ENCODE results near the gene STAB2. TPM values are rescaled to one million over a fixed set of nuclear protein-coding genes. Genes with fewer than 3 reads are reported as not detected.

Gene STAB2
- total and polyA plus RNA-seq, 2 of the 8 experiments (the other 6 are each of a cell fraction or from before 2014, with no cell fraction given) = not detected

GRCh38 chr12:103686026-103686425 lies 99.0 kb downstream of the STAB2 start:
- Histone ChIP-seq H3K4me2 (ENCODE audit: insufficient read depth in 1 of 2, low read depth in 2 of 2, low read length in 2 of 2) (no peak overlapping the region), H3K4ac (replicated peaks; ENCODE audit: insufficient read length, low read depth, low read length) (no peak overlapping the region), H3K79me2 (ENCODE audit: control insufficient read depth in 1 of 2, insufficient read depth in 2 of 2, low read length in 2 of 2) (no peaks in the 10 kb centered on the region), H4K8ac (ENCODE audit: extremely low read depth, insufficient read depth, low read length) (no peak overlapping the region), H3K4me3 (ENCODE audit: extremely low read depth in 1 of 4, insufficient read depth in 2 of 4, low read depth in 3 of 4, low read length in 4 of 4) (no peak overlapping the region), H3K14ac (ENCODE audit: insufficient read length) (no peak overlapping the region), H3K4me1 (replicated peaks in 1 of 4; ENCODE audit: control insufficient read depth in 3 of 4, insufficient read depth in 4 of 4, low read length in 3 of 4) (no peaks in the 10 kb centered on the region), H3K79me1 (ENCODE audit: low read depth, low read length) (no peaks in the 10 kb centered on the region), H2BK12ac (ENCODE audit: low read depth, low read length) (no peak overlapping the region), H2BK5ac (ENCODE audit: low read depth, low read length) (no peak overlapping the region), H2BK20ac (ENCODE audit: low read length) (no peak overlapping the region), H3K18ac (ENCODE audit: extremely low read depth, low read length) (no peak overlapping the region), H3K56ac (replicated peaks; ENCODE audit: insufficient read length, low read depth, low read length) (no peak overlapping the region), H3K27me3 (replicated peaks in 1 of 4; ENCODE audit: control insufficient read depth in 3 of 4, extremely low read depth in 1 of 4, insufficient read depth in 3 of 4, low read length in 3 of 4) (no peaks in the 10 kb centered on the region), H2AFZ (ENCODE audit: low read length) (no peak overlapping the region), H3K23me2 (ENCODE audit: low read depth, low read length) (no peaks in the 10 kb centered on the region), H2BK15ac (ENCODE audit: low read length) (no peak overlapping the region), H4K20me1 (replicated peaks in 1 of 2; ENCODE audit: control insufficient read depth in 1 of 2, insufficient read depth in 2 of 2, low read length in 2 of 2) (no peaks in the 10 kb centered on the region), H3K36me3 (ENCODE audit: control insufficient read depth in 2 of 4, insufficient read depth in 4 of 4, low read length in 3 of 4) (no peaks in the 10 kb centered on the region), H3K27ac (ENCODE audit: low read depth, low read length) (no peak overlapping the region), H3K9ac (replicated peaks in 1 of 4; ENCODE audit: extremely low read depth in 1 of 4, low read depth in 3 of 4, low read length in 3 of 4) (no peak overlapping the region), H4K5ac (ENCODE audit: insufficient read length, low read depth, low read length) (no peak overlapping the region), H3K23ac (ENCODE audit: insufficient read length) (no peak overlapping the region), H2AK5ac (ENCODE audit: low read depth, low read length) (no peak overlapping the region), H3K9me3 (ENCODE audit: insufficient read depth in 2 of 2, low read depth in 1 of 2, low read length in 1 of 2) (no peaks in the 10 kb centered on the region), H2BK120ac (replicated peaks; ENCODE audit: low read depth, low read length) (no peak overlapping the region), H4K91ac (replicated peaks; ENCODE audit: insufficient read length, low read length) (no peak overlapping the region)
- no peak for DNase-seq (ENCODE audit: low read depth in 1 of 2, low spot score in 2 of 2)
- ChIA-PET POLR2A (ENCODE audit: partially characterized antibody) (interaction anchor here (0.9 kb wide), 1 partner anchor 9 kb away, joined by 3 read pairs; no protein-coding TSS in a partner anchor), CTCF (ENCODE audit: partially characterized antibody) (interaction anchor here (0.9 to 1.9 kb wide), 2 partner anchors 20 to 22 kb away, joined by 3 to 5 read pairs; no protein-coding TSS in a partner anchor)
- 81% methylated on average over 6 of the region's 6 CpGs; no CpG with 5 or more reads in 1 of the 2 experiments for WGBS, 2 experiments (ENCODE audit: extremely low coverage in 1 of 2, insufficient coverage in 1 of 2, insufficient read length in 1 of 2, insufficient replicate concordance in 2 of 2, low coverage in 1 of 2, low lambda C conversion rate in 2 of 2, missing lambda C conversion rate in 1 of 2)
- no peak for FAIRE-seq
- no peak for TF ChIP-seq GTF2F1 (IDR thresholded peaks at IDR 0.05; ENCODE audit: borderline replicate concordance, low read depth, low read length)
- no peak for TF ChIP-seq HDAC2 (IDR thresholded peaks at IDR 0.05; ENCODE audit: borderline replicate concordance in 1 of 2, low read depth in 2 of 2, low read length in 2 of 2)
- TF ChIP-seq NANOG (IDR thresholded peaks at IDR 0.05; ENCODE audit: insufficient read depth, low read depth, low read length, poor library complexity, severe bottlenecking) = no peak
- no peak for TF ChIP-seq SP1 (IDR thresholded peaks at IDR 0.05; ENCODE audit: low read depth, low read length)
- no peak for TF ChIP-seq ZNF274 (IDR thresholded peaks at IDR 0.05; ENCODE audit: borderline replicate concordance, extremely low read depth, low read length)
- TF ChIP-seq TBP (IDR thresholded peaks at IDR 0.05; ENCODE audit: low read depth, low read length) = no peak
- no peak for TF ChIP-seq ATF3 (IDR thresholded peaks at IDR 0.05; ENCODE audit: insufficient read depth, low read depth, low read length)
